Left kidney (tissue), 8 donors: Measurements from ENCODE around the gene BTBD1. TPM values are rescaled to one million over a fixed set of nuclear protein-coding genes. Genes with fewer than 3 reads are reported as not detected.

ENCODE experiments used
- DNase-seq: peaks from one replicate; pipeline ENCODE4 v3.0.0-alpha.2; 2013
- long read RNA-seq, 8 donors: transcript quantifications; one replicate each; lab custom pipeline, GENCODE V29; 2026
- polyA plus RNA-seq: library from polyadenylated mRNA; unstranded; fragments of 120-200 nt; gene quantifications from one replicate; pipeline ENCODE4 v1.2.1, GENCODE V29; 2013; ENCODE audit not compliant: insufficient read length

The BTBD1 gene
- polyA plus RNA-seq: 71.0 TPM
- long read RNA-seq, donor 1, transcript BTBD1-201 (8 exons, 3,297 nt): major isoform, 30 of 52 reads
- long read RNA-seq, donor 1, partial matches to known transcripts: 22 of 52 reads
- long read RNA-seq, donor 1, other reads (novel, unspliced or antisense): 0 of 52 reads
- long read RNA-seq, donor 2, transcript BTBD1-201 (8 exons, 3,297 nt): major isoform, 22 of 64 reads
- long read RNA-seq, donor 2, partial matches to known transcripts: 41 of 64 reads
- long read RNA-seq, donor 2, other reads (novel, unspliced or antisense): 0 of 64 reads
- long read RNA-seq, donor 3, transcript BTBD1-201 (8 exons, 3,297 nt): major isoform, 14 of 39 reads
- long read RNA-seq, donor 3, partial matches to known transcripts: 24 of 39 reads
- long read RNA-seq, donor 3, other reads (novel, unspliced or antisense): 0 of 39 reads
- long read RNA-seq, donor 4, partial matches to known transcripts: 5 of 5 reads
- long read RNA-seq, donor 4, other reads (novel, unspliced or antisense): 0 of 5 reads
- long read RNA-seq, donor 5, transcript BTBD1-201 (8 exons, 3,297 nt): major isoform, 36 of 68 reads
- long read RNA-seq, donor 5, partial matches to known transcripts: 31 of 68 reads
- long read RNA-seq, donor 5, other reads (novel, unspliced or antisense): 0 of 68 reads
- long read RNA-seq, donor 6, transcript BTBD1-201 (8 exons, 3,297 nt): major isoform, 37 of 42 reads
- long read RNA-seq, donor 6, partial matches to known transcripts: 5 of 42 reads
- long read RNA-seq, donor 6, other reads (novel, unspliced or antisense): 0 of 42 reads
- long read RNA-seq, donor 7, transcript BTBD1-201 (8 exons, 3,297 nt): major isoform, 29 of 56 reads
- long read RNA-seq, donor 7, partial matches to known transcripts: 26 of 56 reads
- long read RNA-seq, donor 7, other reads (novel, unspliced or antisense): 0 of 56 reads
- long read RNA-seq, donor 8, transcript BTBD1-201 (8 exons, 3,297 nt): major isoform, 13 of 13 reads
- long read RNA-seq, donor 8, partial matches to known transcripts: 0 of 13 reads
- long read RNA-seq, donor 8, other reads (novel, unspliced or antisense): 0 of 13 reads

GRCh38 chr15:83066734-83067637 lies at the start of gene BTBD1:
Gene BTBD1, minus strand, starts transcription at chr15:83067252. Its CDS starts 101 bp downstream, at chr15:83067151.
- peak; percentile 89 for DNase-seq

- no peak for DNase-seq
Observed at GRCh38 chr15:83115831-83116565, 48.9 kb upstream of the BTBD1 start.

DNA sequence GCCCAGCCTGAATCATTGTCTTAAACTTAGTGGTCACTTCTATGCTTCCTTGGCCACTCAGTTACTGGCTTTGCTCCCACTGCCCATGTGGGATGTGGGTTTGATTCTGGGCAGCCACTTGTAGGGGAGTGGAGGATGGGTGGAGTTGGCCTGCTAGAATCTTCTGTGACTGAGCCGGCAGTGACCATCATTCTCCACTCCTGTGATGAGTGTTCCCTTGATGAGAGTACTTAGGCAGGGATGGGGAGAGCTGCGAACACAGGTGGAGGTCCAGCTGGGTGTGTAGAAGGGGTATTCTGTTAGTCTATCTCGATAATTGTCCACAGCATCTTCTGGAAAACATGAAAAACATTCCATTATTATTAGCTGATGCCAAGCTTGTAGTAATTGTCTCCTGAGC lies 48.4 kb upstream of the BTBD1 start:
- DNase-seq: no peak

- DNase-seq: no peak
Observed at GRCh38 chr15:83114856-83115255, 47.8 kb upstream of the BTBD1 start.

DNA sequence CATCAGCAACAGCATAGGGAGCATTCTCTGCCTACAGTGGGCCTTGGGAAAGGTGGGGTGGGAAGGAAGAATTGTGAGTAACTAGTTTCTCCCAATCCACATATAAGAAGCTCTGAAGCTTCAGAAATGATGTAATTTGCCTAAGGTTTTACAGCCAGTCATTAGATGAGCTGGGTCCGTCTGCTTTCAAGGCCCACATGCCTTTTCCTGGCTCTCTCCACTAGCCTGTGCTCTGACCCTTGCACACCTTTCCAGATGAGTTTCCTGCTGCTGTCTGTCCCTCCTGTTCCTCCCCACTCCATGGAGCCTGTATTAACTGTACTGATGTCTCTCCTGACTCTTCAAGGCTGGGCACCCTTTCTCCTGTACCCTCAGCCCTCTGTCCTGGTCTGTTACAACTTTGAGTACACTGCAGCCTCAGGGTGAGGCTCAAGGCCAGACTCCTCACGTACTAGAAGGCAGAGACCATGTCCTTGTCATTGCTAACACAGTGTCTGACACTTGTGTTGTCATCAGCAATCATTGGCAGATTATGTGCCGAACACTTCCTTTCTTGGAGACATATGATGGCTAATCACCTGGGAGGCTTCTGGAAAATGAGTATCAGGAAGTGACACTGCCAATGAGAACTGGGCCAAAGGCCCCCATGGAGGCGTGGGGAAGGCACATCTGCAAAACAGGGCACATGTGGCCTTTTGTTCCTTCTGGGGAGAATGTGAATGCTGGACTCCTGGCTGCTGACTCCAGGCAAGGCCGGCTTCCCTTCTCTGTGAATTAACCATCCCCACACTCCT lies 47.0 kb upstream of the BTBD1 start:
- no peak for DNase-seq

DNA sequence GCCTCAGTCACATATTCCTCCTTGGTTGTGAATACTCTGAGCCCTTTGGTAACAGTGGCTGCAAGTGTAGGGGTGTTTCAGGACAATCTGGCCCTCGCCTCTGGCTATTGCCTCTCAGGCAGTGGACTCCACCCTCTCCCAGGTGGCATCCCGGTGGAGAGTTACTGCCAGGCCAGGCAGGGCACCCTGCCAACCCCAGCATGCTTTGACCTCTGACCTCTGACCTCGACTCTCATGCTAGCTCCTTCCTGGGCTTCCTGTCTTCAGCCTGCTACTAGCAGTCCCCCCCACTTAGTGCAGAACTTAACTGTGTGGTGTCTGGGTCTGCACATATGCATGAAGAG lies 45.9 kb upstream of the BTBD1 start:
- DNase-seq: no peak

DNA sequence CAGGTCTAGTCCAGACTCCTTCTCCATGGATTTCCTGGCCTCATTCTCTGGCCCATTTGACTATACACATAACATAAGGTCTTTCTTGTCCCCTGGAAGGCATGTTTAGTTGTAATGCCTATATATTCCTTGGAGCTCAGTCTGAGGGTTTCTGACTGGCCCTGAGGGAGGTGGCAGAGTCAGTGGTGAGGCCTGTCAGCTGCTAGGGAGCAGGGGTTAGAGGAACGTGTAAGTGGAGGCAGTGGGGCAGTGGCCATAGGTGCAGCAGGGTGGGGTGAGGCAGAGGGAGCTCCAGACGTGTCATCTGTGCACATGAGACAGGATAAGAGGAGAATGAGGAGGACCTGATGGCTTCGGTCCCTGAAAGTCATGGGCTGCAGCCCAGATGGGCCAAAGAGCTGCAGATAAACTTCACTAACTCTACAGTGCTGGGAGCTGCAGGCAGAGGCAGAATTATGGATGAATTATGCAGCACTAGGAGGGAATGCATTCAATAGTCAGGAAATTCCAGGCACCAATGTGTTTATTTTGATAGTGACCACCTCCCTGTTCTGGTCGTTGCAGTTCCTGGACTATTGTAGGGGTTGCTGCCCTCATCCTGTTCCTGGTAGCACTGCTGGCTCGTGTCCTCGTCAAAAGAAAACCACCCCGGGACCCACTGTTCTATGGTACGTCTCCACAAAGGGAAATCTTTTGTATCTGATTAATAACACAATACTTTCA lies 45.3 kb upstream of the BTBD1 start:
- DNase-seq: no peak

GRCh38 chr15:83111149-83111548 lies 44.1 kb upstream of the BTBD1 start:
- no peak for DNase-seq

GRCh38 chr15:83110381-83110780 lies 43.3 kb upstream of the BTBD1 start:
- DNase-seq: no peak

DNA sequence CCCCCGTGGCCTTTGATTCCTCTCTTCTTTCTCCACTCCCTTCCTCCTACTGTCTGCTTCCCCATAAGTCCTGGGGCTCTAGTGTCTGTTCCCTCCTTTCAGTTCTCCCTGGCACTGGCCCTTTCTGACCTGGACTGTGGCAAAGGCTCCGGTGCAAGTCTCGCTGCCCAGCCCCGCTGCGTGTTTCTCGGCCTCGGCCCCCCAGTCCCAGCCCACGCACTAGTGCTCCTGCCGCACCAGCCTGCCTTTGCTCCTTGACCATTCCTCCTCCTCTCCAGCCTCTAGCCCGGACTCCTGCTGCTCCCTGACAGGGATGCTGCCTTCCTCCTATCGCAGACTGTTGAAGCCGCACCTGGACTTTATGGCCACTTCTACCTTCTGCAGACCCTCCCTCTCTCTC lies 42.5 kb upstream of the BTBD1 start:
- no peak for DNase-seq

DNA sequence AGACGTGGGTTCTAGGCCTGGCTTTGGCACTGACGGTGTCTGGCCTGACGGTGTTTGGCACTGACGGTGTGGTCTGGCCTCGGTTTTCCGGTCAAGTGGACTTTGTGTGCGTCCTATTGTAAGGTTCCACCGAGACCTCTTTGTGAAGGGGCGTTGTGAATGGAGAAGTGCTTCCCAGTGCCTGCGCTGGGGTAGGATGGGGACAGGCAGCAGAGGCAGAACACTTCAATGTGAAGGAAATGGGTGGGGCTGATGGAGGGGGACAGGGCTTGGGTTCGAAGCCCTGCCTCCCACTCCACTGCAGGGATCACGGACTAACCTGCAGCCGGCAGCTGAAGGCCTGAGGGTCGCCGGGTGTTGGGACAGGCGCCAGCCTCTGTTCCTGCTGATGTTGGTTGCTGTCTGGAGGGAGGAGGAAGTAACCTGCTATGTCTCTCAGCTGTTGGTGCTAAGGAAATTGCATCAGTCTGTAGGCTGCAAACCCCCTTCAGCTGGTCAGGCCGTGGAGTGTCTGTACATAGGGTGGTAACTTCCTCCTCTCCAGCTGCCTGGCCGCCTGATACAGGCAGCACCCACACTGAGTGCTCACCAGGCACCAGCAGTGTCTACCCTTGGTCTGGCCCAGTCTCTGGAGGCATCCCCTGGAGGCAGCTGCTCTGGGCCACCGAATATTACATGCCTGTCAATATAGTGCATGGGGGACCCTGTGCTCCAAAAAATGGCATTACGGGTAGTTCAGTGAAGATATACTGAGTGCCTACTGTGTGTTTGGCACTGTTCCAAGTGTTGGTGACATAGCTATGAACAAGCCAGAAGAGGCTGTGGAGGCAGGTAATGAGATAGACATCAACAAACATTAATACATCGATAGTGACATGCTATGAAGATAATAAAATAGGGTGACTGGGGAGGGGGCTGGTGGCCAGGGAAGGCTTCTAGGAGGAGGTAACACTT lies 41.5 kb upstream of the BTBD1 start:
- no peak for DNase-seq

GRCh38 chr15:83107841-83108181 lies 40.8 kb upstream of the BTBD1 start:
- no peak for DNase-seq

GRCh38 chr15:83106994-83107840 lies 40.2 kb upstream of the BTBD1 start, which contains the start of gene TM6SF1:
Gene TM6SF1, plus strand, starts transcription at chr15:83107645. Its CDS starts 36 bp downstream, at chr15:83107681.
- DNase-seq: peak; percentile 20

DNA sequence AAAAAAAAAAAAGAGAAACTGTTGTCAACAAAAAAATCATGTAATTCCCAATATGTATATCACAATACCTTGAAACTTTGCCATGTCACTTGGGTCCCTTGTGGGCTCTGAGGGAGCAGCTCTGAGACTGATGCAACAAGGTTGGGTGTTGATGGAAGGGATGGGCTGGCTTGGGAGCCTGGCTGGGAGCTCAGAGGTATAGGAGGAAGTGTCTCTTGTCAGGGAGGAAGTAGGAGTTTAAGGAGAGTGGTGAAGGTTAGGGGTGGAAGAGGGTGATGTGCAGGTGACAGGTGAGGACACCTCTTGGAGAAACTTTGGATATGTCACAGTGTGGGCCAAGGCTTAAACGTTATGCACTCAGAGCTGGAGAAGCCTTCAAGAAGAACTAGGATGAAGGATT lies 38.4 kb upstream of the BTBD1 start:
- DNase-seq: no peak

DNA sequence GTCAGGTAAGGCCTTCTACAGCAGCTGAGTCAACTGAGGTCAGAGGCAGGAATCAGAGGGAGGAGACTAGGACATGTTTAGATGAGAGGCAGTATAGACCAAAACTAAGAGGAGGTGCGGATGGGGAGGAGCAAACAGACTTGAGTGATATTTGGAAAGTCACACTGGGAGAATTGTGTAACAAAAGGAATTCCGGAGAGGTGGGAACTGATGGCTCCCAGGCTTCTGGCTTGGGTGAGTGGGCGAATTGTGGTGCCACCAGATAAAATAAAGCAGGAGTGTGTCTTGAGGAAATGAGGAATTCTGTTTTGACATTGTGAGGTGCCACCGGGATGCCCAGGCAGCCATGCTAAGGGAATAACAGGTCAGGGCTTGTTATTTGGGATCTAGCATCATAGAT lies 37.1 kb upstream of the BTBD1 start:
- DNase-seq: no peak

DNA sequence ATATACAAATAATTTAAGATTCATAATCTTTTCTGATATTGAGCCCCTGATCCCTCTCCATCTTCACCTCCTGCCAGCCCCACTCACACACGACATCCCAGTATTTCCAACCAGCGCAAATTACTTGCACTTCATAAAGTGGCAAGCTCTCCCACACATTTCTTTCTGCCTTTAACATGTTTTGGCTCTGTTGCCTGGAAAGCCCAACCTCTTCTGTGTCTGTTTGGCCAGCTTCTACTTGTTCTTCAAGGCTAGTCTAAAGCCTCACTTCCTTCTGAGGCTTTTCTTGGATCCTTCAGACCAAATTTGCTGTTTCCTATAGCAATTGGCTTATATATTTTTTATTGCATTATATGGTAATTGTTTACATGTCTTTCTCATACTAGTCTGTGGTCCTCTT lies 35.3 kb upstream of the BTBD1 start:
- DNase-seq: no peak

DNA sequence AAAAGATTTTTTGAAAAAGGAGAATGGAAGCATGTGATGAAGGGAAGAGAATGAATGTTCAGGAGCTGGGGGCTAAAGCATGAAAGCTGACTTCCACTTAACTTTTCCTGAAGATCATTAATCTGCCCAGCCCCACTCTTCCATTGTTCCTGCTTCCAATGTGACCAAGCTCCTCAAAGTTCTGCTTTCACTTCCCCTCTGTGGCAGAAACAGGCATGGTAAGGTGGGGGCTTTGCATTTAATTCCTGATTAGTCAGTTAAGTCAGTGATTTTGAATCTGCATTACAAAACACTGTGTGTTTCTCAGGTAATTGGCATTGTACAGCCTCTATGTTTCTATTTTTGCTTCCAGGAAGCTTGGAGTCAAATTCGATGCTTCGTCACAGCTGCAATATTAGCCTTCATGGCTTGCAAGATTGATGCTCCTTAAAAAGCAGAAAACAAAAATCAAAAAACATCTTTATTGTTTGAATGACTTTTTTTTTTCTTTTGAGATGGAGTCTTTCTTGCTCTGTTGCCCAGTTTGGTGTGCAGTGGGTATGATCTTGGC lies 33.1 kb upstream of the BTBD1 start:
- DNase-seq: no peak
